Spleen (tissue), 7 donors: ENCODE measurements around the gene TEX10.

Source experiments
- CTCF ChIP-seq, 11 experiments: fragments of 200-600 bp in 7 of 11; fragments of 450-650 bp in 4 of 11; sonication (generic) in 4 of 11; IDR thresholded peaks in 8 of 11; conservative IDR thresholded peaks in 3 of 11; 1 replicate in 7 of 11; 2 replicates in 4 of 11; pipeline versions ENCODE4 v1.4.0 to v1.8.0; 2016 to 2021; ENCODE audit warnings: antibody characterized with exemption in 11 of 11, inconsistent platforms in 4 of 11, mild to moderate bottlenecking in 1 of 11
- POLR2A ChIP-seq, 3 donors: fragments of 450-650 bp; IDR thresholded peaks; one replicate each; pipeline ENCODE4 v1.5.1; 2017; ENCODE audit warnings: antibody characterized with exemption in 3 of 3, mild to moderate bottlenecking in 1 of 3
- POLR2AphosphoS5 ChIP-seq, 3 donors: sonication (generic); formaldehyde crosslinking; IDR thresholded peaks; one replicate each; pipeline ENCODE4 v1.5.1; 2017; ENCODE audit warnings: antibody characterized with exemption in 3 of 3
- donor health status: DM: no; HTN: no; CAD: no; lungs with moderate emphysema.
- donor health status: DM: no; HTN: no; CAD: no.
- donor health status: DM: no; HTN: no; CAD: no.

GRCh38 chr9:100281676-100282387 is 70.9 kb downstream of the TEX10 start:
- TF ChIP-seq CTCF (IDR thresholded peaks at IDR 0.05 in 8 of 11, conservative IDR thresholded peaks at IDR 0.05 in 3 of 11) (no peak), POLR2A (IDR thresholded peaks at IDR 0.05) (no peak), POLR2AphosphoS5 (IDR thresholded peaks at IDR 0.05) (no peak)
